Right lobe of liver (tissue), 4 donors: ENCODE results near the gene USP53.
"Not testable (repeated sequence)": the region's sequence is repeated elsewhere in the genome, so short reads cannot be mapped to it uniquely, and the experiment has no call there.

Experiments
- POLR2A ChIP-seq: fragments of 450-650 bp; IDR thresholded peaks from one replicate; pipeline ENCODE4 v1.6.1; 2017; ENCODE audit warnings: antibody characterized with exemption, mild to moderate bottlenecking
- TF ChIP-seq, protein P1 (sequence below), 4 donors: fragments of 200-600 bp in 3 of 4; fragments of 450-650 bp in 1 of 4; IDR thresholded peaks; one replicate each; pipeline versions ENCODE4 v1.5.1 to v1.8.0; 2016 to 2022; ENCODE audit warnings: antibody characterized with exemption in 4 of 4, mild to moderate bottlenecking in 2 of 4
- donor health status: DM: no; HTN: no; CAD: no.
- donor health status: DM: no; HTN: no; CAD: no.
- donor health status: DM: no; HTN: yes; CAD: no.

DNA sequence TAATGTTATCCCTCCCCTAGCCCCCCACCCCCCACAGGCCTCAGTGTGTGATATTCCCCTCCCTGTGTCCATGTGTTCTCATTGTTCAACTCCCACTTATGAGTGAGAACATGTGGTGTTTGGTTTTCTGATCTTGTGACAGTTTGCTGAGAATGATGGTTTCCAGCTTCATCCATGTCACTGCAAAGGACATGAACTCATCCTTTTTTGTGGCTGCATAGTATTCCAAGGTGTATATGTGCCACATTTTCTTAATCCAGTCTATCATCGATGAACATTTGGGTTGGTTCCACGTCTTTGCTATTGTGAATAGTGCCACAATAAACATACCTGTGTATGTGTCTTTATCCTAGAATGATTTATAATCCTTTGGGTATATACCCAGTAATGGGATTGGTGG is 38.5 kb downstream of the USP53 start:
- TF ChIP-seq, protein P1, sequence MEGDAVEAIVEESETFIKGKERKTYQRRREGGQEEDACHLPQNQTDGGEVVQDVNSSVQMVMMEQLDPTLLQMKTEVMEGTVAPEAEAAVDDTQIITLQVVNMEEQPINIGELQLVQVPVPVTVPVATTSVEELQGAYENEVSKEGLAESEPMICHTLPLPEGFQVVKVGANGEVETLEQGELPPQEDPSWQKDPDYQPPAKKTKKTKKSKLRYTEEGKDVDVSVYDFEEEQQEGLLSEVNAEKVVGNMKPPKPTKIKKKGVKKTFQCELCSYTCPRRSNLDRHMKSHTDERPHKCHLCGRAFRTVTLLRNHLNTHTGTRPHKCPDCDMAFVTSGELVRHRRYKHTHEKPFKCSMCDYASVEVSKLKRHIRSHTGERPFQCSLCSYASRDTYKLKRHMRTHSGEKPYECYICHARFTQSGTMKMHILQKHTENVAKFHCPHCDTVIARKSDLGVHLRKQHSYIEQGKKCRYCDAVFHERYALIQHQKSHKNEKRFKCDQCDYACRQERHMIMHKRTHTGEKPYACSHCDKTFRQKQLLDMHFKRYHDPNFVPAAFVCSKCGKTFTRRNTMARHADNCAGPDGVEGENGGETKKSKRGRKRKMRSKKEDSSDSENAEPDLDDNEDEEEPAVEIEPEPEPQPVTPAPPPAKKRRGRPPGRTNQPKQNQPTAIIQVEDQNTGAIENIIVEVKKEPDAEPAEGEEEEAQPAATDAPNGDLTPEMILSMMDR (IDR thresholded peaks at IDR 0.05), result not testable (repeated sequence)
- not testable (repeated sequence) for TF ChIP-seq POLR2A
